ENCODE results near the gene CPXM1. TPM values are rescaled to one million over a fixed set of nuclear protein-coding genes. Genes with fewer than 3 reads are reported as not detected.
"Not testable (repeated sequence)": the region's sequence is repeated elsewhere in the genome, so short reads cannot be mapped to it uniquely, and the experiment has no call there.

CPXM1 gene
- total RNA-seq, 4 donors from 2014 or later = 1.9 to 7.1 (median 2.3) TPM; not detected in 1

- WGBS, 2 donors (ENCODE audit: low coverage in 1 of 2) = 19 to 52% methylated on average over 2 to 3 of the region's 3 CpGs
- peaks cover 0 to 13% (median 0%) of the 10 kb centered on the region in 3 donors for H3K9me3 ChIP-seq
- peaks cover 10% of the 10 kb centered on the region for H3K27me3 ChIP-seq
- no peaks in the 10 kb centered on the region for H3K4me1 ChIP-seq
- ATAC-seq = no peak
- no peak overlapping the region for H3K4me3 ChIP-seq
- no peaks in the 10 kb centered on the region for H3K36me3 ChIP-seq
- H3K27ac ChIP-seq = no peak overlapping the region
- TF ChIP-seq CTCF (IDR thresholded peaks at IDR 0.05) = no peak
- no peak for TF ChIP-seq POLR2AphosphoS5 (IDR thresholded peaks at IDR 0.05)
- TF ChIP-seq POLR2A (IDR thresholded peaks at IDR 0.05) = no peak
- no peak for TF ChIP-seq EP300 (IDR thresholded peaks at IDR 0.05)
These were observed 19.5 kb downstream of the CPXM1 start for GRCh38 chr20:2780948-2781347.

GRCh38 chr20:2778602-2779321 is 21.7 kb downstream of the CPXM1 start:
- Histone ChIP-seq H3K4me1 (no peaks in the 10 kb centered on the region), H3K27me3 (peaks cover 24% of the 10 kb centered on the region), H3K27ac (no peak overlapping the region), H3K9me3 (peaks cover 0 to 24% (median 0%) of the 10 kb centered on the region in 3 donors), H3K36me3 (no peaks in the 10 kb centered on the region), H3K4me3 (no peak overlapping the region)
- ATAC-seq = no peak
- WGBS, 2 donors (ENCODE audit: low coverage in 1 of 2) = 73 to 77% methylated on average over 10 of the region's 10 CpGs
- TF ChIP-seq EP300 (IDR thresholded peaks at IDR 0.05) (no peak), POLR2AphosphoS5 (IDR thresholded peaks at IDR 0.05) (no peak), POLR2A (IDR thresholded peaks at IDR 0.05) (no peak), CTCF (IDR thresholded peaks at IDR 0.05) (no peak)

GRCh38 chr20:2775139-2775538 is 25.3 kb downstream of the CPXM1 start:
- Histone ChIP-seq H3K4me3 (no peak overlapping the region), H3K36me3 (no peaks in the 10 kb centered on the region), H3K4me1 (no peaks in the 10 kb centered on the region), H3K27ac (no peak overlapping the region), H3K27me3 (peaks cover 37% of the 10 kb centered on the region), H3K9me3 (peaks cover 0 to 24% (median 0%) of the 10 kb centered on the region in 3 donors)
- 65% methylated on average over 2 of the region's 3 CpGs; no CpG with 5 or more reads in 1 of the 2 donors for WGBS, 2 donors (ENCODE audit: low coverage in 1 of 2)
- ATAC-seq = no peak
- TF ChIP-seq POLR2AphosphoS5 (IDR thresholded peaks at IDR 0.05) = no peak
- TF ChIP-seq POLR2A (IDR thresholded peaks at IDR 0.05) = no peak

- Histone ChIP-seq H3K4me1 (no peaks in the 10 kb centered on the region), H3K36me3 (no peaks in the 10 kb centered on the region), H3K27ac (no peak overlapping the region), H3K9me3 (peaks cover 0 to 24% (median 0%) of the 10 kb centered on the region in 3 donors), H3K4me3 (no peak overlapping the region), H3K27me3 (peaks cover 50% of the 10 kb centered on the region)
- no peak for ATAC-seq
- TF ChIP-seq EP300 (IDR thresholded peaks at IDR 0.05) = no peak
- no peak for TF ChIP-seq CTCF (IDR thresholded peaks at IDR 0.05)
- no peak for TF ChIP-seq POLR2AphosphoS5 (IDR thresholded peaks at IDR 0.05)
- TF ChIP-seq POLR2A (IDR thresholded peaks at IDR 0.05) = no peak
- WGBS, 2 donors (ENCODE audit: low coverage in 1 of 2) = 78 to 93% methylated on average over 3 to 8 of the region's 9 CpGs
These were observed 26.6 kb downstream of the CPXM1 start for GRCh38 chr20:2773812-2774211.

GRCh38 chr20:2771631-2772080 is 28.8 kb downstream of the CPXM1 start:
- H3K4me1 ChIP-seq = peaks cover 0 to 11% (median 0%) of the 10 kb centered on the region in 3 donors
- ATAC-seq = no peak
- no peak overlapping the region for H3K4me3 ChIP-seq
- peaks cover 59% of the 10 kb centered on the region for H3K27me3 ChIP-seq
- H3K36me3 ChIP-seq = no peaks in the 10 kb centered on the region
- TF ChIP-seq EP300 (IDR thresholded peaks at IDR 0.05) (no peak), POLR2AphosphoS5 (IDR thresholded peaks at IDR 0.05) (no peak), CTCF (IDR thresholded peaks at IDR 0.05) (no peak), POLR2A (IDR thresholded peaks at IDR 0.05) (no peak)
- WGBS, 2 donors (ENCODE audit: low coverage in 1 of 2) = 20 to 27% methylated on average over 2 to 3 of the region's 12 CpGs
- peaks cover 0 to 20% (median 0%) of the 10 kb centered on the region in 3 donors for H3K9me3 ChIP-seq
- H3K27ac ChIP-seq = no peak overlapping the region

GRCh38 chr20:2770091-2770490 is 30.3 kb downstream of the CPXM1 start:
- H3K4me3 ChIP-seq, ATAC-seq, H3K36me3 ChIP-seq, H3K9me3 ChIP-seq, H3K27ac ChIP-seq: not testable (repeated sequence)
- 94% methylated on average over 8 of the region's 12 CpGs; no CpG with 5 or more reads in 1 of the 2 donors for WGBS, 2 donors (ENCODE audit: low coverage in 1 of 2)
- H3K27me3 ChIP-seq = peaks cover 67% of the 10 kb centered on the region
- H3K4me1 ChIP-seq = peaks cover 0 to 11% (median 0%) of the 10 kb centered on the region in 3 donors
